NCI-H128 (cell line): ENCODE measurements around the gene TTC7B.

ENCODE experiments used
- DNase-seq: peaks from one replicate; lab custom pipeline; 2025; ENCODE audit not compliant: unreplicated experiment; lab: John Stamatoyannopoulos, UW

The TTC7B gene

GRCh38 chr14:90562652-90563051, 253.6 kb downstream of the TTC7B start:
- no peak for DNase-seq

- no peak for DNase-seq
Measured at GRCh38 chr14:90561920-90562319, 254.3 kb downstream of the TTC7B start.

DNA sequence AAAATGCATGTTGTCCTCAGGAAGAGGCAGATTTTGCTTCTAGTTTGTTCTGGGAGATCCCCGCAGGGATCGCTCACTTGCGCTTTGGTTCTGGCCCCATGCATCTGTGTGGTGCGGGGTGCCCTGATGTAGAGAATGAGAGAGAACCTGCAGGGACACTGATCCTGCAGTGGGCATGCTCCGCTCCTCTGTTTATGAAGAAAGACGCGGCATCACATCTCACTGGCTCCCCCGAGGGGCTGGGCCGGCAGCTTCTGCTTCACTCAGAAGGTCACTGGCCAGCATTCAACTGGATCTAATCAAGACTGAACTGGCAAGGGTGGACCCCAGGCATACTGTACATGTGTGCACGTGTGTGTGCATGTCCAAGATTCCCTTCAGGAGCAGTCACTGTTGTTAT, 255.2 kb downstream of the TTC7B start:
- DNase-seq, result no peak

DNA sequence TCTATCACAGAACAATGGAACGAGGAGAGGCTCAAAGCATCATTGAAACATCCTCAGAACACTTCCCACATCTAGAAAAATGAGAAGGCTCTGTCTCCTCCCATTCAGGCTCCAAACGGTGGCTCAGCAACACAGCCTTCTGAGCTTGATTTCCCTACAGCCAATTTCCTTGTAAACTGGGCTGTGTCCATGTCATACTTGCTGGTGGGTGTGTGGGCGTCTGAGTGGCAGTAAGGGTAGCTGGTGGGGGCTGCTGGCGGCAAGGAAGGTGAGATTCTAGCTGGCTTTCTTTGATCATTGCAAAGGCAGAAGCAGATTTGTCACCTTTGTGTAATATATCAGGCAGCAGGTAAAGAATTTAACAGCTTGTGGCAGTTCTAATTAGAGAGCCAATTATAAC, 255.7 kb downstream of the TTC7B start:
- DNase-seq, result no peak

DNA sequence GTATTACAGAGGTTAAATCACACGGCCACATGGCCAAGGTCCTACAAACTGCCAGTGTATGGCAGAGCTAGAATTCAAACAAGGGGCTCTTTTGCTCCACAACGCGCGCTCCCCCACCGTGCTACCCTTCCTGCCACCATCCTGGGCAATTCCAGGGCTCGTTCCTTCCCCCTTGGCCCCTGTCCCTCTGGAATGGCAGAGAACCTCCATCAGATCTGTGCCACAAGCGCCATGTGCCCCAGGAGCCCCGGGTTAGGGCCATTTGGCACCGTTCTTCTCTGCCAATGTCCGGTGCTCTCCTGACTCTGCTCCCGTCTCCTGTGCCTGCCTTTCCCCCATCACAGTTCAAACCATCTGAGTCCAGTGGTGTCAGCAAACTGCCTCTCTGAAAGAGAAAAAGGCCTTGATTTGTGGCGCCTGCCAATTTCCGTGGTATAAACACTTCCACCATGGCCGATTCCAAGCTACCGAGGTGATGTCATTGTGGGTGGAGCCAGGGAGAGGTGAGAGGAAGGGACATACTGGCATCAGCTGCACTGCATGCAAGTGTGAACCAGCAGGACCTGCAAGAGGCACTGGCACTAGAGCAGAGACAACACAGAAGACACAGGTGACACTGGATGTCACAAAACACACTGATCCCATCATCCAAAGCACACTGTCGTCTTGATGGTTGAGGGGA, 256.3 kb downstream of the TTC7B start:
- DNase-seq, result no peak

DNA sequence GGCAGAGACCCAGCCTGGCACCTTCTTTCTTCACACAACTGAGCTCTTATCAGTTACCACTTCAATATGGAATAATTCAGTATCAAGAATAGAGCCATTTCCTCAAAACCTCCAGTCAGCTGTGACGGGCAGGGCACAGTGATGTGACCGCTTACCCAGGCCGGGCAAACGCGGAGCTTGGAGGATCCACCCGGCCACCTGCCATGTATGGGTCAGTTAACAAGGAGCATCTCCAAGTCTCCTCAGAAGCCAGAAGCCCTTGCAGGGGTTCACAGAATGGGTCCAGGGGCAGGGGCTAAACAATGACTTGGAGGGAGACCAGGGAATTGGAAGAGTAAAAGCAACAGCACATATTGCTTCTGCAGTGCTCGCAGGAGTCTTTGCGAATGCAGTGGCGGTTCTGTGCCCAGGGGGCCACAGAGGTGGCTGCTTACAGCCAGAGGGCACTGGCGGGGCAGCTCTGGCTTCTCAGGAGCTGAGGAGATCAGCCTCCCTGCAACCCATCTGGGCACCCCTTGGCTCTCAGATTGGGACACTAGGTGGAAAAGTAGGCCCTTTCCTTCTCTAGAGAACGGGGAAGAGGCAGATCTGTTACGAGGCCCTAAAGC, 257.1 kb downstream of the TTC7B start:
- no peak for DNase-seq

DNA sequence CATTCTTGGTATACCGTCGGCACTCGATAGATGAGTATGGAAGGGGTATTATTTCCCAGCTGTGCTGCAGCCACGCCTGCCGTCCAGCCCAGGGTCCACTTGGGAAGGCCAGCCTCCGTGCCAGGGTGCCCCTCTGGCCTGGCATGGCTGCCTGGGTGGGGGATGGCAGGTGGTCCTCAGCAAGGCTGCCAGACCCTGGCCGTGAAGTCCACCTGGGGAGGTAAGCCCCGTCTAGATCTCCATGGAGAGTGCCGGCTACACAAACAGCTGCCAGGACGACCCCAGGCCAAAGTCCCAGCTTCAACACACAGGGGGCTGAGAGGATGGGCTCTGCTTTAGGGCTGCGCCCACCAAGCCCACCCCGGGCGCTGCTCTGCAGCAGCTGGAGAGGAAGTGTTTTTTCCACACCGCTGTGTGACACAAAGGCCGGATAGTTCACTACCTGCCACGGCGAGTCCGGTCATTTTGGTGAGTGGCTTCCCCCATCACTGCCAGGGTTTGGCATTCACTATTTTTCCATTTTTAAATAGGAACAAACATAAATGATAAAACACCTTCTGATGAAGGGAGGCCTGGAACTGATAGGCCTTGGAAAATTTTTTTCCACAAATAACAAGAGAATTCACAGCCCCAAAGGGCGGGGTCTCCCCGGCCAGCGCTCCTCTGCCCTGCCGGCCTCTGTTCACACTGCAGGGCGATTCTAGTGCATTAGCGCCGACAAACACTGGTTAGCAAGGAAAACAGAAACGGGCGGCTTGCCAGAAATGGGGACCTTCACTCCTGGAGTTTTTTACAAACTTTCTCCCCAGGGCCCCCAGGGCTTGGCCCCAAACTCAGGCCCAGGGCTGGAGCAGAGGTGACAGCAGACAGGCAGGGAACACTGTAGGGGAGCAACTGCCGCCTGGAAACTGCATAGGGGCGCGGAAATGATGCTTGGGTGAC, 257.9 kb downstream of the TTC7B start:
- DNase-seq, result no peak

DNA sequence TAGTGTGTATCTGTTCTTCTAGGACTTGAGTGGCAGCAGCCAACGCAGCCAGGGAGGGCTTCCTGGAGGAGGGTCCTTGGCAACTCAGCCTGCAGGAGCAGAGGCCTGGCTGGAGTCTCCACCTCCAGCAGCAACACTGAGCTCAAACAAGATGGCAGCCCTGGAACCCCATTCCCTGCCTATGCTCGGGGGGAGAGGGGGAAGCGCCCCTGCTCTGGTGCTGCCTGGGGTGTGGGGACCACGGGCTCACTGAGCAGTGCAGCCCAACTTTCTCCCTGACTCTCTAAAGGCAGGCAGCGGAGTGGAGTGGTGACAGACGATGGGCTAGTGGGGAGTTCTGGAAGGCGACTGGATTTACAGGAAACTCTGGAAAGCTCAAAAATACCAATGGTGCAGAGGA, 258.7 kb downstream of the TTC7B start:
- no peak for DNase-seq

DNA sequence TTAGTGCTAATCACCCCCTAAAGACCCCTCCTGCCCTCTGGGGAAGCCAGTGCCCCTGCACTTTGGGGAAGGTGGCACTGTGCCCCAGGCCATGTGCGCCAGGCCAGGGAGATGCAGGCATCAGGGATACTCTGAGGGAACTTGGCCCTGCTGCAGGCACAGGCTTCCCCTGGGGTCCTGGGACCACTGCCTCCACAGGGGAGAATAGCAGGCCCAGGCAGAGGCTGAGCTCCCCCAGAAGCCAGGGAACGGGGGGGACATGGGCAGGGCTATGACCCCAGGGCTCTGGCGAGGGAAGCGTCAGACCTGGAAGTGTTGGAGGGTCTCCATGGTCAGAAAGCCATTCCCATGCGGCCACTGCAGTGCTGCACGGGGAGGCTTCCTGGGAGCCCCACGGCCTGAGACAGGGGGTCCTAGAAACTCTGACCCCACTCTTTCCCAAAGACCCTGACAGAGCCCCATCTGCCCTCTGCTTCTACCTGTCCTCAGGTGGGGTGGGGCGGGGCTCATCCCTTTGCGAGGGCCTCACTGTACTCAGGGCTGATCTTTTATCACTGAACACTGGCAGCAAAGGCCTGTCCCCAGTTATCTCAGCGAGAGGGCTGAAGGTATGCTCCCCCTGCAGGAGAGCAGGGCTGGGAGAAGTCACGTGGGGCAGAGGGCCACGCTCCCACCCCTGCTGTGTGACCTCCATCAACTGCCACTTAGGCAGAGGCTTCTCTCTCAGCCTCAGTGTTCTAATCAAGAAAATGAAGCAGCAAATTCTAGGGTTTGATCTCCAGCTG, 259.4 kb downstream of the TTC7B start:
- DNase-seq, result no peak

DNA sequence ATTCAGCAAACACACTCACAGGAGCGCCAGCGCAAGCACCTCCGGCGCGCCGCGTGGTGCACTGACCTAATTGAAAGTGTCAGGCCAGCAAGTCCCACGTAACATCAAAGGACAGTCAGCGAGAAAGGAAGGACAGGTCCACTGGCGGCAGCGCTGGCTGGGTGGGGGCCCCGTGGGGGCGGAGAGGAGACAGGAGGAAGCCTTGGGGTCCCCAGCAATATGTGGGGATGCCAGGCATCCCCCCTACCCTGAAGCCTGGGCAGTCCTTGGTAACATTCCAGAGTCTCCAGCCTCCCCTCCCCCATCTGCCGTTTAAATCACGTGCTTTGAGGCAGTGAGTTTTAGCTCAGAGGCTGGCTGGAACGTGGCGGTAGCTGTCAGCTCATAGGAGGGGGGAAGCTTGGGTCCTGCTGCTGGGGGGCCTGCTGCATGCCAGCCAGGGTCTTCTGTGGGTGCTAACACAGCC, 260.2 kb downstream of the TTC7B start:
- DNase-seq, result no peak

- no peak for DNase-seq
Measured at GRCh38 chr14:90555126-90556011, 260.9 kb downstream of the TTC7B start.

GRCh38 chr14:90554341-90554740, 261.9 kb downstream of the TTC7B start:
- no peak for DNase-seq

DNA sequence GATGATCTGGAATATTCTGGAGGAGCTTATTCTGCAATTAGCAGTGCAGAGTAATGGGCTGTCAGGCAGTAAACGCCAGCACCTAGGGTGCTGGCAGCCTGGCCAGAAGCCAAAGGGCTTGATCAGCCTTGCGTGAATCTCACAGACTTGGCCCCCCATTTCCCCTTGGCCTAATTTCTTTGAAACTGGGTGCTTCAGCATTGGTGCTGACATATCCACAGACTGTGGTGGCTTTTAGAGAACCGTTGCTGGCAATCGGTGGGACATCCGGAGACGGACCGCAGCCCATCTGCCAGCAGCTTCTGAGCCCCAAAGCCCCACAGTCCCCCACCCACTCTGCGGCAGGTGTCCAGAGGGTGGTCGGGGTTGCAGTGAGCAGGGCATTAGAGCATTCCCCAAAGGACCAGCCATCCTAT, 262.3 kb downstream of the TTC7B start:
- DNase-seq, result no peak

DNA sequence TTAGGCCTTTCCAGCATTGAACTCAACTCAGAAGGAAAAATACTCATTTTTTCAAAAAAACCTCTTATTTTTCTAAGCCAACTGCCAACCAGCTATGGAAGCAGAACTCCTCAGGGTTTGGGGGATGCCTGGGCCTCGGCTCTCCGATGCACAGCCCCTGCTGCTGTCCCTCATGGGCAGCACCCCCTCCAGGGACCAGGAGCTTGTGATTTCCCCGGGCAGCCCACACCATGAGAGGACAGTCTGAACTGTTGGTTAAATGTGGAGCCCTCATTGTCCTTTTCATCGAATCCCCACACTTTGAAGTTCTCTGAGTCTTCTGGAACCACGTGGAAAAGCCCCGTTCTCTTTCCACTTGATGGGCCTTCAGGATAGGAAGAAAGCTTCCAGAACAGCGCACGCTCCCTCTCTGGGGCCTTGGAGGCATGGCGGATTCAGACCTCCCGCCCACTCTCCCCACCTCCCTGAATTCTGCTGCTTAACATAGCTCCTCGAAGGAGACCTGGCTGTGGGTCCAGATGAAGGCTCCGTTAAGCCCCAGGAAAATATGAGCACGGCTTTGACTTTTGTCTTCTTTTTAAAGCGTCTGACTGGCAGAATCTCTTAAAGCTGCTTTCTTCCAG, 262.8 kb downstream of the TTC7B start:
- DNase-seq, result no peak

DNA sequence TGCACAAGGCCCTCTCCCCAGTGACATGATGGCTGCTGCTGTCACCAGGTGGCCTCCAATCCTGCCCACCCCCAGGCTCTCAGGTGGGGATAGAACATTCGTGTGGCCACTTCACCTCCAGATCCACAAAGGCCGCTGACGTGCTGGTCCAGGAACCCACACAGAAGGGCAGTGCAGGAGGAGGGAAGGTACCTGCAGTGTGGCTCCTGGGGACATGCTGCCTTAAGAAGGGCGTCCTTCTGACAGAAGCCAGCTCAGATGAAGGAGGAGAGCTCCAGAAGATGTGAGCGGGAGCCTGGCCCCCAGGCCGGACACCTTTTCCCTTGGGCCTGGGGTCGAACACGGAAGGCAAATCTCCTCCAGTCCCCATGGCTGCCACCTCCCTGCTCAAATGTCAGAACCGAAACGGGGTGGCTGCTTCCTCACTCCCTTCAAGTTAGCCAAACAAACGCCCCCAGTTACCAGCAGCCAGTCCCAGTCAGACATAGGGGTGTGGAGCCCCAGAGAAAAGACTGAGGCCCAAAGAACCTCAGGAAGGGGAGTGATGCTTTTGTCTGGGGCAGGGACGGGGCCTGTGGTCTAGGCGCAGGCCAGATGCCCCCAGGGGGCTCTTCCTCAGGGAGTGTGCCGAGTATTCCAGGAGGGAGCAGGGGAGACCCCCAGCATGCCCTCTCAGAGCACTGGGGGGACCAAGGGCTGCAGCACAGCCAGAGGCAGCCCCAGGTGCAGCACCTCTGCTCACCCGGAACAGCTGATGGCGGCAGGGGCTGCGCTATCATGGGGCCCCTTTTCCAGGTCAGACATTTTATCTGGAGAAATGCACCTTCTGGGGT, 263.5 kb downstream of the TTC7B start:
- no peak for DNase-seq

GRCh38 chr14:90551733-90552464, 264.3 kb downstream of the TTC7B start:
- no peak for DNase-seq

DNA sequence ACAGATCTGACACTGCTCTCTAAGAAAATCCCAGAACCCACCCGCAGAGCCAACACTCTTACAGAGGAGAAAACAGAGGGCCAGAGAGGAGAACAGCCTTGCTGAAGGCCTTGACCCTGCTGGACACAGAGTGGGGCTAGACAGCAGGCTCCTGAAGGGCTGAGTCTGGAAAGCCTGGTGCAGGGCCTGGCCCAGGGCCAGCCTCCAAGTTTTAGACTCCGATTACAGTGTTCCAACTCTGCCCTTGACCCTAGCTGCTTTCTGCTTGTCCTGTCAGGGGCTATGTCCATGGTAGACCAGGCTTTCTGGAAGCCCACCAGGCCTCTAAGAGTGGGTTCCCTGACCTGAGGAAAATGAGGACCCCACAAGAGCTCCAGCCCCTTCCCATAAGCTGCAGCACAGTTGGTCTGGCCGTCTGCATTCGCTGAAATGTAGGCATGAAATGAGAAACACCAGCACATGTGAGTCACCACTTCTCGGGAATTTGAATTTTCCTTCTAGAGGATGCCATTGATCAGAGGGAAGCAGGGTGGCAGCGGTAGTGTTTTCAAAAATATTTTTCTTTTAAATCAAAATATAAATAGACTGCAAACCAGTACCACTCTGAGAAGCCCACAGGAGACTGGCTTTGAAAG, 265.0 kb downstream of the TTC7B start:
- no peak for DNase-seq
